Endodermal cell (in vitro differentiated cells): ENCODE results near the gene DNMT3B. TPM values are rescaled to one million over a fixed set of nuclear protein-coding genes. Genes with fewer than 3 reads are reported as not detected.
"Not testable (repeated sequence)": the region's sequence is repeated elsewhere in the genome, so short reads cannot be mapped to it uniquely, and the experiment has no call there.

Experiments
- DNase-seq: peaks from one replicate; pipeline ENCODE4 v3.0.0-alpha.2; 2017
- H3K27ac ChIP-seq: 2 replicates; pipeline ENCODE4 v1.5.1; 2013; ENCODE audit warnings: mild to moderate bottlenecking, low read depth, low read length, moderate library complexity
- H3K27me3 ChIP-seq: 2 replicates; pipeline ENCODE4 v1.6.1; 2013; ENCODE audit warnings: mild to moderate bottlenecking, low read length, moderate library complexity; ENCODE audit not compliant: insufficient read depth, control insufficient read depth, poor library complexity, severe bottlenecking
- H3K36me3 ChIP-seq: 2 replicates; pipeline ENCODE4 v1.7.0; 2013; ENCODE audit warnings: mild to moderate bottlenecking, low read length, moderate library complexity; ENCODE audit not compliant: control insufficient read depth, insufficient read depth
- H3K4me1 ChIP-seq: one replicate; pipeline ENCODE4 v1.7.0; 2013; ENCODE audit warnings: low read length; ENCODE audit not compliant: control insufficient read depth, insufficient read depth
- H3K4me3 ChIP-seq: 2 replicates; pipeline ENCODE4 v1.5.1; 2013; ENCODE audit warnings: mild to moderate bottlenecking, low read length, moderate library complexity
- H3K9ac ChIP-seq: 2 replicates; pipeline ENCODE4 v1.6.1; 2013; ENCODE audit warnings: mild to moderate bottlenecking, low read length, moderate library complexity; ENCODE audit not compliant: poor library complexity, severe bottlenecking; ENCODE audit errors: extremely low read depth
- H3K9me3 ChIP-seq: 2 replicates; pipeline ENCODE4 v1.6.1; 2013; ENCODE audit warnings: mild to moderate bottlenecking, low read length, moderate library complexity; ENCODE audit not compliant: control insufficient read depth
- H3K27ac Mint-ChIP-seq: 2 replicates; pipeline ENCODE4 v1.8.0; 2020; ENCODE audit warnings: mixed read lengths
- H3K27me3 Mint-ChIP-seq: 2 replicates; pipeline ENCODE4 v1.8.0; 2021; ENCODE audit warnings: mild to moderate bottlenecking, mixed read lengths; ENCODE audit not compliant: insufficient read depth
- H3K36me3 Mint-ChIP-seq: 2 replicates; pipeline ENCODE4 v1.8.0; 2020; ENCODE audit warnings: low read depth, mixed read lengths
- H3K4me1 Mint-ChIP-seq: 2 replicates; pipeline ENCODE4 v1.8.0; 2020; ENCODE audit warnings: mixed read lengths
- H3K4me3 Mint-ChIP-seq: 2 replicates; pipeline ENCODE4 v1.8.0; 2020; ENCODE audit warnings: mild to moderate bottlenecking, moderate library complexity, mixed read lengths
- H3K9me3 Mint-ChIP-seq: 2 replicates; pipeline ENCODE4 v1.8.0; 2020; ENCODE audit warnings: mild to moderate bottlenecking, mixed read lengths
- CTCF ChIP-seq: fragments of 200-600 bp; sonication (generic); conservative IDR thresholded peaks from 2 replicates; pipeline ENCODE4 v1.5.0; 2021; ENCODE audit warnings: antibody characterized with exemption, mild to moderate bottlenecking
- WGBS, 2 experiments: methylation state at CpG; one replicate each; pipeline versions ENCODE4 v1.1.5 to v1.1.7; 2013; ENCODE audit warnings: missing lambda C conversion rate in 2 of 2, mixed read lengths in 1 of 2; ENCODE audit not compliant: insufficient coverage in 1 of 2, insufficient read length in 1 of 2; 5-methylcytosine and 5-hydroxymethylcytosine counted together
- total RNA-seq, 2 donors: library from RNA; stranded (reverse); fragmentation: NEBNext Ultra II Directional in 1 of 2; extraction: Animal tissue kit (Norgen Biotek cat#: 25700) in 1 of 2; gene quantifications; 2 replicates in 1 of 2; 3 replicates in 1 of 2; pipeline ENCODE4 v1.2.1, GENCODE V29; 2021

DNMT3B gene
- total RNA-seq, 2 donors from 2014 or later, result 82.1 to 283 TPM

- Mint-ChIP-seq H3K27me3 (no peaks in the 10 kb centered on the region), H3K9me3 (no peaks in the 10 kb centered on the region), H3K27ac (peak overlapping the region; percentile 97), H3K4me1 (peaks cover 43% of the 10 kb centered on the region), H3K36me3 (peaks cover 26% of the 10 kb centered on the region), H3K4me3 (peak overlapping the region; percentile 100)
- H3K9ac ChIP-seq, result peak overlapping the region; percentile 79
- H3K27ac ChIP-seq, result no peak overlapping the region
- H3K4me1 ChIP-seq, result no peaks in the 10 kb centered on the region
- DNase-seq, result peak; percentile 66
- WGBS, 2 experiments, result 1 to 2% methylated on average over 8 to 37 of the region's 40 CpGs
- no peaks in the 10 kb centered on the region for H3K9me3 ChIP-seq
- H3K27me3 ChIP-seq, result no peaks in the 10 kb centered on the region
- peaks cover 20% of the 10 kb centered on the region for H3K36me3 ChIP-seq
- no peak for TF ChIP-seq CTCF
- peak overlapping the region; percentile 90 for H3K4me3 ChIP-seq
These were observed 1.2 kb downstream of the DNMT3B start for GRCh38 chr20:32763202-32764004.

- Mint-ChIP-seq H3K4me3 (peak overlapping the region; percentile 100), H3K9me3 (no peaks in the 10 kb centered on the region), H3K4me1 (peaks cover 43% of the 10 kb centered on the region), H3K27me3 (no peaks in the 10 kb centered on the region), H3K36me3 (peaks cover 33% of the 10 kb centered on the region), H3K27ac (peak overlapping the region; percentile 97)
- Histone ChIP-seq H3K27me3 (no peaks in the 10 kb centered on the region), H3K9me3 (no peaks in the 10 kb centered on the region), H3K4me3 (peak overlapping the region; percentile 90), H3K9ac (peak overlapping the region; percentile 79), H3K27ac (no peak overlapping the region), H3K36me3 (peaks cover 28% of the 10 kb centered on the region), H3K4me1 (no peaks in the 10 kb centered on the region)
- no peak for TF ChIP-seq CTCF
- DNase-seq, result peak; percentile 92
- WGBS, 2 experiments, result 2 to 12% methylated on average over 12 to 17 of the region's 17 CpGs
These were observed 2.1 kb downstream of the DNMT3B start for GRCh38 chr20:32764005-32764960.

GRCh38 chr20:32765230-32765875, 3.2 kb downstream of the DNMT3B start:
- Histone ChIP-seq H3K4me3 (peak overlapping the region; percentile 90), H3K36me3 (peaks cover 35% of the 10 kb centered on the region)
- peak overlapping the region; percentile 97 for H3K27ac Mint-ChIP-seq

More at GRCh38 chr20:32765230-32765875, 3.2 kb downstream of the DNMT3B start:
- not testable (repeated sequence) for H3K9me3 Mint-ChIP-seq, H3K27ac ChIP-seq, DNase-seq, H3K27me3 Mint-ChIP-seq, H3K4me1 ChIP-seq, H3K9me3 ChIP-seq, H3K27me3 ChIP-seq
- peaks cover 41% of the 10 kb centered on the region for H3K36me3 Mint-ChIP-seq
- peaks cover 43% of the 10 kb centered on the region for H3K4me1 Mint-ChIP-seq
- peak overlapping the region; percentile 100 for H3K4me3 Mint-ChIP-seq
- 86% methylated on average over 9 to 16 of the region's 17 CpGs for WGBS, 2 experiments
- H3K9ac ChIP-seq, result peak overlapping the region; percentile 79
